SH-SY5Y (cell line): Measurements from ENCODE around the gene WFDC1.

Experiments
- GATA2 ChIP-seq: IDR thresholded peaks from 2 replicates; pipeline ENCODE4 v1.6.1; 2011; ENCODE audit warnings: mild to moderate bottlenecking, low read depth, low read length
- GATA3 ChIP-seq: IDR thresholded peaks from 2 replicates; pipeline ENCODE4 v1.6.1; 2011; ENCODE audit warnings: low read depth, mild to moderate bottlenecking, low read length, moderate library complexity

- TF ChIP-seq GATA3 (no peak), GATA2 (no peak)
Observed at GRCh38 chr16:84318091-84318975, 23.7 kb downstream of the WFDC1 start.
